Neural progenitor cell (in vitro differentiated cells): Measurements from ENCODE around the gene CD63.

Source experiments
- EZH2 ChIP-seq: fragments of 200-600 bp; sonication (generic); IDR thresholded peaks from 2 replicates; pipeline ENCODE4 v1.6.1; 2017; ENCODE audit warnings: antibody characterized with exemption, mild to moderate bottlenecking, moderate library complexity
- EZH2phosphoT487 ChIP-seq: fragments of 200-600 bp; sonication (generic); IDR thresholded peaks from 2 replicates; pipeline ENCODE4 v1.6.1; 2017; ENCODE audit warnings: antibody characterized with exemption
- TF ChIP-seq, protein P1 (sequence below): fragments of 200-600 bp; sonication (generic); IDR thresholded peaks from 2 replicates; pipeline ENCODE4 v1.5.1; 2017; ENCODE audit warnings: antibody characterized with exemption, mild to moderate bottlenecking

DNA sequence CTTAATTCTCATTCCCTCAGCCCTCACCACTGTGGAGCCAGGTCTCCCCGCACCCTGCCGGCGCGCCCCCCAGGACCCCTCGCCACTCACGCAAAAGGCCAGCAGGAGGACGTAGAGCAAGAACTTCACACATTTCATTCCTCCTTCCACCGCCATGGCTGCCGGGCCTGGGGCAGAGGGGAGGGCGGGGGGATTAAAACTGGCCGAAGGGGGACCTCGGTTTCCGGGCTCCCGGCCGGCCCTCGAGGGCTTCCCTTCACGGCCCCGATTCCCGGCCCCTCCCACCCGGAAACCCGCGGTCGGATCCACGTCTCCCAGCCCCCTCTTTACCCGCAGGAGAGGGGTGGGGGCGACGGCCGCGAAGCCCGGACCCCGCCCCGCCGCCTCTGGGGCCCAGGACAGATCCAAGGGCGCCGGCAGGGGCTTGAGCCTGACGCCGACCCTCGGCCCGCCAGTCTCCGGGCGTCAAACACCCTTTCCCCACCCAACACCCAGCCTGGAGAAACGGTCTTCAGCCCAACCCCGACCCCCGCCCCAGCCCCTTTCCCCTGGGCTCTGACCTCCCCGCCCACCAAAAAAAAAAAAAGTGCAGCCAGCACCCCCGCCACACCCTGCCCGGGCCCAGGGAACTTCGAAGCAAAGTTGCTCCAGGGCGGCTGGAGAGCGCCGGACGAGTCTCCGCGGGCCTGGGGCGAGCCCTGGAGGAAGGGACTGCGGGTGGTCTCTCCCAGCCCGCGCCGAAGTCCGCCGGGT lies 447 bp downstream of the CD63 start:
- TF ChIP-seq, protein P1, sequence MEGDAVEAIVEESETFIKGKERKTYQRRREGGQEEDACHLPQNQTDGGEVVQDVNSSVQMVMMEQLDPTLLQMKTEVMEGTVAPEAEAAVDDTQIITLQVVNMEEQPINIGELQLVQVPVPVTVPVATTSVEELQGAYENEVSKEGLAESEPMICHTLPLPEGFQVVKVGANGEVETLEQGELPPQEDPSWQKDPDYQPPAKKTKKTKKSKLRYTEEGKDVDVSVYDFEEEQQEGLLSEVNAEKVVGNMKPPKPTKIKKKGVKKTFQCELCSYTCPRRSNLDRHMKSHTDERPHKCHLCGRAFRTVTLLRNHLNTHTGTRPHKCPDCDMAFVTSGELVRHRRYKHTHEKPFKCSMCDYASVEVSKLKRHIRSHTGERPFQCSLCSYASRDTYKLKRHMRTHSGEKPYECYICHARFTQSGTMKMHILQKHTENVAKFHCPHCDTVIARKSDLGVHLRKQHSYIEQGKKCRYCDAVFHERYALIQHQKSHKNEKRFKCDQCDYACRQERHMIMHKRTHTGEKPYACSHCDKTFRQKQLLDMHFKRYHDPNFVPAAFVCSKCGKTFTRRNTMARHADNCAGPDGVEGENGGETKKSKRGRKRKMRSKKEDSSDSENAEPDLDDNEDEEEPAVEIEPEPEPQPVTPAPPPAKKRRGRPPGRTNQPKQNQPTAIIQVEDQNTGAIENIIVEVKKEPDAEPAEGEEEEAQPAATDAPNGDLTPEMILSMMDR, result no peak
- TF ChIP-seq EZH2phosphoT487 (no peak), EZH2 (no peak)
